Neural cell (in vitro differentiated cells): ENCODE measurements around the gene CYP2A6. TPM values are rescaled to one million over a fixed set of nuclear protein-coding genes. Genes with fewer than 3 reads are reported as not detected.

Experiments
- H2AFZ ChIP-seq: fragments of 200-600, 300-800 bp; sonication (generic), shearing (Covaris generic); 2 replicates; pipeline ENCODE4 v1.6.0; 2014; ENCODE audit warnings: low read depth, mild to moderate bottlenecking, antibody characterized with exemption, low read length, moderate library complexity
- H3F3A ChIP-seq: fragments of 200-600 bp; shearing (Covaris generic); 2 replicates; pipeline ENCODE4 v1.6.1; 2016; ENCODE audit warnings: mild to moderate bottlenecking, moderate library complexity, mixed read lengths, antibody characterized with exemption, low read length; ENCODE audit not compliant: insufficient read depth, poor library complexity, severe bottlenecking
- H3K27ac ChIP-seq: fragments of 200-600, 300-800 bp; sonication (generic), shearing (Covaris generic); 2 replicates; pipeline ENCODE4 v1.5.1; 2014; ENCODE audit warnings: mild to moderate bottlenecking, low read length, moderate library complexity
- H3K27me3 ChIP-seq: fragments of 300-800, 200-600 bp; sonication (generic), shearing (Covaris generic); 2 replicates; pipeline ENCODE4 v1.6.0; 2014; ENCODE audit warnings: mild to moderate bottlenecking, low read depth, low read length, moderate library complexity; ENCODE audit not compliant: insufficient read depth
- H3K36me3 ChIP-seq: fragments of 300-800, 200-600 bp; sonication (generic), shearing (Covaris generic); 2 replicates; pipeline ENCODE4 v1.5.1; 2014; ENCODE audit warnings: mild to moderate bottlenecking, antibody characterized with exemption, low read length, moderate library complexity; ENCODE audit not compliant: insufficient read depth
- H3K4me2 ChIP-seq: fragments of 300-800, 200-600 bp; sonication (generic), shearing (Covaris generic); 2 replicates; pipeline ENCODE4 v1.6.0; 2014; ENCODE audit warnings: mild to moderate bottlenecking, low read length
- H3K4me3 ChIP-seq: fragments of 300-800, 200-600 bp; sonication (generic), shearing (Covaris generic); 2 replicates; pipeline ENCODE4 v1.5.1; 2014; ENCODE audit warnings: mild to moderate bottlenecking, low read length, moderate library complexity
- H3K79me2 ChIP-seq: fragments of 200-600 bp; shearing (Covaris generic); replicated peaks from 2 replicates; pipeline ENCODE4 v1.6.0; 2014; ENCODE audit warnings: mild to moderate bottlenecking, low read length, moderate library complexity; ENCODE audit not compliant: insufficient read depth
- H3K9ac ChIP-seq: fragments of 300-800, 200-600 bp; sonication (generic), shearing (Covaris generic); 2 replicates; pipeline ENCODE4 v1.6.1; 2016; ENCODE audit warnings: mild to moderate bottlenecking, low read length, mixed read lengths
- H3K9me2 ChIP-seq: fragments of 200-600 bp; shearing (Covaris generic); 2 replicates; pipeline ENCODE4 v1.6.1; 2016; ENCODE audit warnings: mild to moderate bottlenecking, low read length, mixed read lengths; ENCODE audit not compliant: insufficient read depth
- H3K9me3 ChIP-seq: fragments of 200-600, 300-800 bp; sonication (generic), shearing (Covaris generic); 2 replicates; pipeline ENCODE4 v1.6.1; 2016; ENCODE audit warnings: mild to moderate bottlenecking, mixed run types, low read length, moderate library complexity, mixed read lengths
- H4K20me1 ChIP-seq: fragments of 200-600 bp; shearing (Covaris generic); 2 replicates; pipeline ENCODE4 v1.6.1; 2016; ENCODE audit warnings: mild to moderate bottlenecking, mixed run types; ENCODE audit not compliant: insufficient read depth
- CTCF ChIP-seq: fragments of 450-650 bp; IDR thresholded peaks from 2 replicates; pipeline ENCODE4 v1.5.1; 2014; ENCODE audit warnings: antibody characterized with exemption, mild to moderate bottlenecking, moderate library complexity; ENCODE audit not compliant: poor library complexity, severe bottlenecking
- EP300 ChIP-seq: fragments of 450-650 bp; conservative IDR thresholded peaks from 2 replicates; pipeline ENCODE4 v1.6.1; 2014; ENCODE audit warnings: antibody characterized with exemption, mild to moderate bottlenecking, moderate library complexity; ENCODE audit not compliant: poor library complexity, severe bottlenecking
- EZH2 ChIP-seq: fragments of 200-600, 300-800 bp; shearing (Covaris generic), sonication (generic); IDR thresholded peaks from 2 replicates; pipeline ENCODE4 v1.6.1; 2014; ENCODE audit warnings: antibody characterized with exemption, low read length, borderline replicate concordance, mild to moderate bottlenecking; ENCODE audit not compliant: insufficient read depth, poor library complexity, severe bottlenecking
- POLR2AphosphoS5 ChIP-seq: IDR thresholded peaks from 2 replicates; pipeline ENCODE4 v1.6.1; 2012
- RAD21 ChIP-seq: fragments of 450-650 bp; conservative IDR thresholded peaks from 2 replicates; pipeline ENCODE4 v1.6.1; 2014; ENCODE audit warnings: antibody characterized with exemption, mild to moderate bottlenecking, moderate library complexity
- REST ChIP-seq: IDR thresholded peaks from 2 replicates; pipeline ENCODE4 v1.6.1; 2012; ENCODE audit warnings: borderline replicate concordance
- SMC3 ChIP-seq: fragments of 450-650 bp; conservative IDR thresholded peaks from 2 replicates; pipeline ENCODE4 v1.6.1; 2014; ENCODE audit warnings: antibody characterized with exemption, mild to moderate bottlenecking, moderate library complexity; ENCODE audit not compliant: poor library complexity
- polyA plus RNA-seq: library from polyadenylated mRNA; depleted of rRNA; stranded (reverse); fragments of >200 nt; gene quantifications from 2 replicates; pipeline ENCODE4 v1.2.3, GENCODE V29; 2014

The CYP2A6 gene
- polyA plus RNA-seq, 1 donor from 2014 or later: not detected

- Histone ChIP-seq H3K4me2 (no peak overlapping the region), H3K79me2 (peaks cover 68% of the 10 kb centered on the region), H2AFZ (no peak overlapping the region), H3K4me3 (peak overlapping the region; percentile 92), H4K20me1 (peaks cover 10% of the 10 kb centered on the region), H3F3A (no peaks in the 10 kb centered on the region), H3K27ac (no peak overlapping the region), H3K9me2 (no peaks in the 10 kb centered on the region), H3K36me3 (peaks cover 3% of the 10 kb centered on the region), H3K27me3 (no peaks in the 10 kb centered on the region), H3K9ac (no peak overlapping the region), H3K9me3 (no peaks in the 10 kb centered on the region)
- TF ChIP-seq SMC3: no peak
- peak; percentile 29 for TF ChIP-seq CTCF
Observed at GRCh38 chr19:40804783-40805242, 45.4 kb downstream of the CYP2A6 start.

GRCh38 chr19:40803857-40804782, 46.1 kb downstream of the CYP2A6 start:
- no peaks in the 10 kb centered on the region for H3K9me2 ChIP-seq
- peak overlapping the region; percentile 17 for H3K4me2 ChIP-seq
- H3K4me3 ChIP-seq: peak overlapping the region; percentile 92
- TF ChIP-seq EP300 (no peak), EZH2 (no peak), POLR2AphosphoS5 (no peak), SMC3 (no peak), CTCF (no peak)
- H3K27ac ChIP-seq: no peak overlapping the region
- H4K20me1 ChIP-seq: peaks cover 10% of the 10 kb centered on the region
- H3F3A ChIP-seq: no peaks in the 10 kb centered on the region
- no peaks in the 10 kb centered on the region for H3K27me3 ChIP-seq
- H2AFZ ChIP-seq: no peak overlapping the region
- no peak overlapping the region for H3K9ac ChIP-seq
- H3K9me3 ChIP-seq: no peaks in the 10 kb centered on the region
- H3K79me2 ChIP-seq: peaks cover 72% of the 10 kb centered on the region
- peaks cover 3% of the 10 kb centered on the region for H3K36me3 ChIP-seq

- TF ChIP-seq RAD21 (no peak), REST (no peak), EP300 (no peak), CTCF (no peak), EZH2 (no peak)
- H4K20me1 ChIP-seq: peaks cover 10% of the 10 kb centered on the region
- H2AFZ ChIP-seq: no peak overlapping the region
- H3K27ac ChIP-seq: no peak overlapping the region
- H3F3A ChIP-seq: no peaks in the 10 kb centered on the region
- peaks cover 72% of the 10 kb centered on the region for H3K79me2 ChIP-seq
- no peak overlapping the region for H3K9ac ChIP-seq
- H3K4me3 ChIP-seq: peak overlapping the region; percentile 92
- H3K4me2 ChIP-seq: peak overlapping the region; percentile 17
- no peaks in the 10 kb centered on the region for H3K9me2 ChIP-seq
- H3K36me3 ChIP-seq: peaks cover 3% of the 10 kb centered on the region
- H3K9me3 ChIP-seq: no peaks in the 10 kb centered on the region
- H3K27me3 ChIP-seq: no peaks in the 10 kb centered on the region
Observed at GRCh38 chr19:40803170-40803856, 46.9 kb downstream of the CYP2A6 start.
